ENCODE data around the gene KRTAP10-1. TPM values are rescaled to one million over a fixed set of nuclear protein-coding genes. Genes with fewer than 3 reads are reported as not detected.

KRTAP10-1 gene
- total and polyA plus RNA-seq, 4 donors = not detected

DNA sequence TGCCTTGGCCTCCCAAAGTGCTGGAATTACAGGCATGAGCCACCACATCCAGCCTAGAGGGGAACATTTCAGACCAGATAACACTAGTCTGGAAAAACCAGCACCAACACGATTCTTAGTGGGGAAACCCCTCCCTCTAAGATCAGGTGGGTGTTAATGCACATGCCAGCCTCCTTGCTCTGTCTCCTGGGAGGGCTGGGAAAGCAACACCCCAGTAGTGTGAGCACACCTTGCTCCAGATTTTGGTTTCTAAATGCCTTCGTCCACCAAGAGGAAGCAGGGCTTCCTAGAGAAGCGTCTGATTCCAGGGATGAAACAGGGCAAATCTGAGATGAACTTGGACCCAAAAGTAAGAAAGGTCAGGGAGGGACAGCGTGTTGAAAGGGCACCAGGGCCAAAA, 31.3 kb upstream of the KRTAP10-1 start:
- Histone ChIP-seq H3K27ac (ENCODE audit: low read depth in 1 of 2, low read length in 2 of 2) (no peak overlapping the region), H3K4me1 (ENCODE audit: control insufficient read depth in 4 of 4, insufficient read depth in 4 of 4, low read length in 3 of 4) (peaks cover 0 to 7% (median 3%) of the 10 kb centered on the region in 4 donors), H3K4me3 (ENCODE audit: low read depth in 1 of 3, low read length in 3 of 3) (no peak overlapping the region), H3K9ac (ENCODE audit: low read depth in 1 of 2, low read length in 2 of 2) (no peak overlapping the region), H3K27me3 (ENCODE audit: control insufficient read depth in 4 of 4, insufficient read depth in 4 of 4, low read length in 3 of 4) (no peaks in the 10 kb centered on the region), H3K9me3 (ENCODE audit: control insufficient read depth in 4 of 4, low read length in 3 of 4) (peaks cover 0 to 3% (median 1%) of the 10 kb centered on the region in 4 donors), H3K36me3 (ENCODE audit: control insufficient read depth in 4 of 4, insufficient read depth in 3 of 4, low read depth in 1 of 4, low read length in 3 of 4) (no peaks in the 10 kb centered on the region)
- WGBS = 71% methylated on average over 4 of the region's 4 CpGs
- no peak for TF ChIP-seq FOXA2 (IDR thresholded peaks at IDR 0.05)
- TF ChIP-seq ATF3 (IDR thresholded peaks at IDR 0.05) = no peak
- no peak for TF ChIP-seq MAX (IDR thresholded peaks at IDR 0.05)
- TF ChIP-seq SP1 (IDR thresholded peaks at IDR 0.05) = no peak
- no peak for TF ChIP-seq GABPA (IDR thresholded peaks at IDR 0.05 in 1 of 2, conservative IDR thresholded peaks at IDR 0.05 in 1 of 2)
- TF ChIP-seq YY1 (IDR thresholded peaks at IDR 0.05) = no peak
- no peak for TF ChIP-seq RXRA (IDR thresholded peaks at IDR 0.05)
- TF ChIP-seq JUND (IDR thresholded peaks at IDR 0.05) = no peak
- no peak for TF ChIP-seq EGR1 (IDR thresholded peaks at IDR 0.05; ENCODE audit: low read depth in 2 of 2)
- TF ChIP-seq HNF4A (conservative IDR thresholded peaks at IDR 0.05) = no peak
- no peak for TF ChIP-seq HNF4G (IDR thresholded peaks at IDR 0.05)
- DNase-seq (ENCODE audit: low spot score) = peak; percentile 27

- whole genome bisulfite sequencing = 85% methylated on average over 12 of the region's 12 CpGs
- Histone ChIP-seq H3K9me3 (ENCODE audit: control insufficient read depth in 4 of 4, low read length in 3 of 4) (peaks cover 0 to 3% (median 1%) of the 10 kb centered on the region in 4 donors), H3K9ac (ENCODE audit: low read depth in 1 of 2, low read length in 2 of 2) (no peak overlapping the region), H3K4me3 (ENCODE audit: low read depth in 1 of 3, low read length in 3 of 3) (no peak overlapping the region), H3K36me3 (ENCODE audit: control insufficient read depth in 4 of 4, insufficient read depth in 3 of 4, low read depth in 1 of 4, low read length in 3 of 4) (no peaks in the 10 kb centered on the region), H3K4me1 (ENCODE audit: control insufficient read depth in 4 of 4, insufficient read depth in 4 of 4, low read length in 3 of 4) (peaks cover 0 to 7% (median 3%) of the 10 kb centered on the region in 4 donors), H3K27me3 (ENCODE audit: control insufficient read depth in 4 of 4, insufficient read depth in 4 of 4, low read length in 3 of 4) (no peaks in the 10 kb centered on the region), H3K27ac (ENCODE audit: low read depth in 1 of 2, low read length in 2 of 2) (no peak overlapping the region)
- peak; percentile 19 for DNase-seq (ENCODE audit: low spot score)
- TF ChIP-seq GABPA (IDR thresholded peaks at IDR 0.05 in 1 of 2, conservative IDR thresholded peaks at IDR 0.05 in 1 of 2) (no peak), MAX (IDR thresholded peaks at IDR 0.05) (no peak), YY1 (IDR thresholded peaks at IDR 0.05) (no peak), HNF4A (conservative IDR thresholded peaks at IDR 0.05) (no peak), RXRA (IDR thresholded peaks at IDR 0.05) (no peak), CTCF (IDR thresholded peaks at IDR 0.05; ENCODE audit: low read depth, low read length, missing input control) (no peak), RAD21 (IDR thresholded peaks at IDR 0.05) (no peak), ATF3 (IDR thresholded peaks at IDR 0.05) (no peak), REST (IDR thresholded peaks at IDR 0.05) (no peak), JUND (IDR thresholded peaks at IDR 0.05) (no peak), SP1 (IDR thresholded peaks at IDR 0.05) (no peak), FOXA2 (IDR thresholded peaks at IDR 0.05) (no peak), NR2F2 (IDR thresholded peaks at IDR 0.05) (no peak), FOXA1 (IDR thresholded peaks at IDR 0.05) (no peak)
- TF ChIP-seq, protein P1, sequence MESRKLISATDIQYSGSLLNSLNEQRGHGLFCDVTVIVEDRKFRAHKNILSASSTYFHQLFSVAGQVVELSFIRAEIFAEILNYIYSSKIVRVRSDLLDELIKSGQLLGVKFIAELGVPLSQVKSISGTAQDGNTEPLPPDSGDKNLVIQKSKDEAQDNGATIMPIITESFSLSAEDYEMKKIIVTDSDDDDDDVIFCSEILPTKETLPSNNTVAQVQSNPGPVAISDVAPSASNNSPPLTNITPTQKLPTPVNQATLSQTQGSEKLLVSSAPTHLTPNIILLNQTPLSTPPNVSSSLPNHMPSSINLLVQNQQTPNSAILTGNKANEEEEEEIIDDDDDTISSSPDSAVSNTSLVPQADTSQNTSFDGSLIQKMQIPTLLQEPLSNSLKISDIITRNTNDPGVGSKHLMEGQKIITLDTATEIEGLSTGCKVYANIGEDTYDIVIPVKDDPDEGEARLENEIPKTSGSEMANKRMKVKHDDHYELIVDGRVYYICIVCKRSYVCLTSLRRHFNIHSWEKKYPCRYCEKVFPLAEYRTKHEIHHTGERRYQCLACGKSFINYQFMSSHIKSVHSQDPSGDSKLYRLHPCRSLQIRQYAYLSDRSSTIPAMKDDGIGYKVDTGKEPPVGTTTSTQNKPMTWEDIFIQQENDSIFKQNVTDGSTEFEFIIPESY (IDR thresholded peaks at IDR 0.05) = no peak
Measured at GRCh38 chr21:44569861-44570517, 30.0 kb upstream of the KRTAP10-1 start.

Data from liver (tissue), 9 donors.